WTC11 (cell line): Measurements from ENCODE around the gene CKAP2L. TPM values are rescaled to one million over a fixed set of nuclear protein-coding genes. Genes with fewer than 3 reads are reported as not detected.

Experiments used
- ATAC-seq: fragments of 200-7000 bp; cut with Tn5 transposase; 2 replicates; pipeline ENCODE4 v1.10.0; 2021; ENCODE audit warnings: mild to moderate bottlenecking, moderate library complexity
- Bru-seq: library from RNA; stranded (reverse); fragments of 400-500 nt; gene quantifications from one replicate; lab custom pipeline; 2021; lab: Mats Ljungman, UMichigan
- CTCF ChIA-PET: fragments of 300-600 bp; sonication (Branson Sonifier 250); formaldehyde crosslinking; loops from one replicate; lab custom pipeline; 2021; ENCODE audit warnings: antibody characterized with exemption; lab: Charles Lee
- POLR2A ChIA-PET: fragments of 350-600 bp; sonication (Branson Sonifier 250); formaldehyde crosslinking; loops from one replicate; lab custom pipeline; 2021; ENCODE audit warnings: antibody characterized with exemption; lab: Charles Lee
- DNase-seq: peaks from one replicate; pipeline ENCODE4 v3.0.0; 2021; ENCODE audit warnings: low spot score
- H3K27ac Mint-ChIP-seq: 2 replicates; pipeline ENCODE4 v1.8.0; 2021; ENCODE audit warnings: mixed read lengths
- H3K27me3 Mint-ChIP-seq: 2 replicates; pipeline ENCODE4 v1.8.0; 2021; ENCODE audit warnings: low read depth, mild to moderate bottlenecking, moderate library complexity, mixed read lengths
- H3K36me3 Mint-ChIP-seq: 2 replicates; pipeline ENCODE4 v1.8.0; 2021; ENCODE audit warnings: mixed read lengths
- H3K4me1 Mint-ChIP-seq: 2 replicates; pipeline ENCODE4 v1.8.0; 2022; ENCODE audit warnings: mixed read lengths
- H3K4me3 Mint-ChIP-seq: 2 replicates; pipeline ENCODE4 v1.8.0; 2021; ENCODE audit warnings: mild to moderate bottlenecking, moderate library complexity, mixed read lengths
- H3K9me3 Mint-ChIP-seq: 2 replicates; pipeline ENCODE4 v1.8.0; 2021; ENCODE audit warnings: mixed read lengths
- CBFB ChIP-seq: sonication (generic); formaldehyde crosslinking; IDR thresholded peaks from 2 replicates; pipeline ENCODE4 v1.8.1; 2022; ENCODE audit warnings: mild to moderate bottlenecking, low read depth, missing genetic modification reagents
- CREM ChIP-seq: sonication (generic); formaldehyde crosslinking; IDR thresholded peaks from 2 replicates; pipeline ENCODE4 v1.8.1; 2022; ENCODE audit warnings: mild to moderate bottlenecking, missing genetic modification reagents, moderate library complexity
- ETV6 ChIP-seq: sonication (generic); formaldehyde crosslinking; IDR thresholded peaks from 2 replicates; pipeline ENCODE4 v1.8.1; 2022; ENCODE audit warnings: mild to moderate bottlenecking, missing genetic modification reagents
- FOXJ3 ChIP-seq: sonication (generic); formaldehyde crosslinking; IDR thresholded peaks from 2 replicates; pipeline ENCODE4 v1.9.0; 2021; ENCODE audit warnings: missing genetic modification reagents, mild to moderate bottlenecking, borderline replicate concordance
- GABPB1 ChIP-seq: sonication (generic); formaldehyde crosslinking; IDR thresholded peaks from 2 replicates; pipeline ENCODE4 v1.8.1; 2023; ENCODE audit warnings: mild to moderate bottlenecking, missing genetic modification reagents
- JUN ChIP-seq: sonication (generic); formaldehyde crosslinking; IDR thresholded peaks from 2 replicates; pipeline ENCODE4 v1.8.0; 2023; ENCODE audit warnings: mild to moderate bottlenecking, missing genetic modification reagents
- MYBL2 ChIP-seq: sonication (generic); formaldehyde crosslinking; IDR thresholded peaks from 2 replicates; pipeline ENCODE4 v1.8.1; 2023; ENCODE audit warnings: mild to moderate bottlenecking, moderate library complexity, missing genetic modification reagents
- NFE2L1 ChIP-seq: sonication (generic); formaldehyde crosslinking; IDR thresholded peaks from 2 replicates; pipeline ENCODE4 v1.8.1; 2023; ENCODE audit warnings: missing genetic modification reagents
- NFYB ChIP-seq: sonication (generic); formaldehyde crosslinking; conservative IDR thresholded peaks from 2 replicates; pipeline ENCODE4 v1.8.0; 2022; ENCODE audit warnings: low read depth, missing genetic modification reagents
- SP1 ChIP-seq: sonication (generic); formaldehyde crosslinking; conservative IDR thresholded peaks from 2 replicates; pipeline ENCODE4 v1.8.1; 2022; ENCODE audit warnings: missing genetic modification reagents
- TCF7 ChIP-seq: sonication (generic); formaldehyde crosslinking; IDR thresholded peaks from 2 replicates; pipeline ENCODE4 v1.8.0; 2022; ENCODE audit warnings: mild to moderate bottlenecking, low read depth, missing genetic modification reagents, moderate library complexity
- ZNF232 ChIP-seq: sonication (generic); formaldehyde crosslinking; IDR thresholded peaks from 2 replicates; pipeline ENCODE4 v1.8.0; 2022; ENCODE audit warnings: mild to moderate bottlenecking, missing genetic modification reagents
- ZNF423 ChIP-seq: fragments of 250-450 bp; sonication (Bioruptor Pico); IDR thresholded peaks from 2 replicates; pipeline ENCODE4 v2.1.2; 2022; ENCODE audit warnings: mild to moderate bottlenecking, moderate library complexity
- long read RNA-seq, 3 experiments: library from RNA in 1 of 3; library from capped mRNA in 1 of 3; library from polyadenylated mRNA in 1 of 3; unstranded in 2 of 3; stranded (forward) in 1 of 3; transcript quantifications; one replicate each; pipeline ENCODE4 v2.0.0, GENCODE V29; 2021
- total RNA-seq: library from RNA; stranded (reverse); gene quantifications from 3 replicates; pipeline ENCODE4 v1.2.3, GENCODE V29; 2021
- TF ChIP-seq, protein P1 (sequence below): sonication (generic); formaldehyde crosslinking; IDR thresholded peaks from 2 replicates; pipeline ENCODE4 v1.8.1; 2023; ENCODE audit warnings: mild to moderate bottlenecking, missing genetic modification reagents
- TF ChIP-seq, protein P2 (sequence below): sonication (generic); formaldehyde crosslinking; IDR thresholded peaks from 2 replicates; pipeline ENCODE4 v1.8.1; 2022; ENCODE audit warnings: mild to moderate bottlenecking, missing genetic modification reagents, moderate library complexity, borderline replicate concordance
- TF ChIP-seq, protein P3 (sequence below): sonication (generic); formaldehyde crosslinking; IDR thresholded peaks from 2 replicates; pipeline ENCODE4 v1.8.1; 2023; ENCODE audit warnings: mild to moderate bottlenecking, moderate library complexity, missing genetic modification reagents
- TF ChIP-seq, protein P4 (sequence below): sonication (generic); formaldehyde crosslinking; IDR thresholded peaks from 2 replicates; pipeline ENCODE4 v1.8.0; 2023; ENCODE audit warnings: mild to moderate bottlenecking, missing genetic modification reagents
- TF ChIP-seq, protein P5 (sequence below): sonication (generic); formaldehyde crosslinking; IDR thresholded peaks from 2 replicates; pipeline ENCODE4 v1.8.1; 2023; ENCODE audit warnings: mild to moderate bottlenecking, missing genetic modification reagents, moderate library complexity
- TF ChIP-seq, protein P6 (sequence below): sonication (generic); formaldehyde crosslinking; IDR thresholded peaks from 2 replicates; pipeline ENCODE4 v1.8.1; 2023; ENCODE audit warnings: mild to moderate bottlenecking, missing genetic modification reagents
- TF ChIP-seq, protein P7 (sequence below): sonication (generic); formaldehyde crosslinking; IDR thresholded peaks from 2 replicates; pipeline ENCODE4 v1.8.0; 2023; ENCODE audit warnings: missing genetic modification reagents

The CKAP2L gene, protein sequence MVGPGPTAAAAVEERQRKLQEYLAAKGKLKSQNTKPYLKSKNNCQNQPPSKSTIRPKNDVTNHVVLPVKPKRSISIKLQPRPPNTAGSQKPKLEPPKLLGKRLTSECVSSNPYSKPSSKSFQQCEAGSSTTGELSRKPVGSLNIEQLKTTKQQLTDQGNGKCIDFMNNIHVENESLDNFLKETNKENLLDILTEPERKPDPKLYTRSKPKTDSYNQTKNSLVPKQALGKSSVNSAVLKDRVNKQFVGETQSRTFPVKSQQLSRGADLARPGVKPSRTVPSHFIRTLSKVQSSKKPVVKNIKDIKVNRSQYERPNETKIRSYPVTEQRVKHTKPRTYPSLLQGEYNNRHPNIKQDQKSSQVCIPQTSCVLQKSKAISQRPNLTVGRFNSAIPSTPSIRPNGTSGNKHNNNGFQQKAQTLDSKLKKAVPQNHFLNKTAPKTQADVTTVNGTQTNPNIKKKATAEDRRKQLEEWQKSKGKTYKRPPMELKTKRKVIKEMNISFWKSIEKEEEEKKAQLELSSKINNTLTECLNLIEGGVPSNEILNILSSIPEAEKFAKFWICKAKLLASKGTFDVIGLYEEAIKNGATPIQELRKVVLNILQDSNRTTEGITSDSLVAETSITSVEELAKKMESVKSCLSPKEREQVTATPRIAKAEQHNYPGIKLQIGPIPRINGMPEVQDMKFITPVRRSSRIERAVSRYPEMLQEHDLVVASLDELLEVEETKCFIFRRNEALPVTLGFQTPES
- total RNA-seq (17.7 to 25.6 TPM (median 17.9 TPM) in 3 replicates), Bru-seq, nascent RNA (percentile 76 among the genes with signal in this experiment)
- long read RNA-seq, experiment 1, full-length matches to known transcripts, result 35 of 50 reads
- long read RNA-seq, experiment 1, partial matches to known transcripts, result 10 of 50 reads
- long read RNA-seq, experiment 1, other reads (novel, unspliced or antisense), result 5 of 50 reads
- long read RNA-seq, experiment 2, full-length matches to known transcripts, result 11 of 25 reads
- long read RNA-seq, experiment 2, partial matches to known transcripts, result 6 of 25 reads
- long read RNA-seq, experiment 2, other reads (novel, unspliced or antisense), result 8 of 25 reads
- long read RNA-seq, experiment 3, full-length matches to known transcripts, result 1 of 7 reads
- long read RNA-seq, experiment 3, partial matches to known transcripts, result 2 of 7 reads
- long read RNA-seq, experiment 3, other reads (novel, unspliced or antisense), result 4 of 7 reads

DNA sequence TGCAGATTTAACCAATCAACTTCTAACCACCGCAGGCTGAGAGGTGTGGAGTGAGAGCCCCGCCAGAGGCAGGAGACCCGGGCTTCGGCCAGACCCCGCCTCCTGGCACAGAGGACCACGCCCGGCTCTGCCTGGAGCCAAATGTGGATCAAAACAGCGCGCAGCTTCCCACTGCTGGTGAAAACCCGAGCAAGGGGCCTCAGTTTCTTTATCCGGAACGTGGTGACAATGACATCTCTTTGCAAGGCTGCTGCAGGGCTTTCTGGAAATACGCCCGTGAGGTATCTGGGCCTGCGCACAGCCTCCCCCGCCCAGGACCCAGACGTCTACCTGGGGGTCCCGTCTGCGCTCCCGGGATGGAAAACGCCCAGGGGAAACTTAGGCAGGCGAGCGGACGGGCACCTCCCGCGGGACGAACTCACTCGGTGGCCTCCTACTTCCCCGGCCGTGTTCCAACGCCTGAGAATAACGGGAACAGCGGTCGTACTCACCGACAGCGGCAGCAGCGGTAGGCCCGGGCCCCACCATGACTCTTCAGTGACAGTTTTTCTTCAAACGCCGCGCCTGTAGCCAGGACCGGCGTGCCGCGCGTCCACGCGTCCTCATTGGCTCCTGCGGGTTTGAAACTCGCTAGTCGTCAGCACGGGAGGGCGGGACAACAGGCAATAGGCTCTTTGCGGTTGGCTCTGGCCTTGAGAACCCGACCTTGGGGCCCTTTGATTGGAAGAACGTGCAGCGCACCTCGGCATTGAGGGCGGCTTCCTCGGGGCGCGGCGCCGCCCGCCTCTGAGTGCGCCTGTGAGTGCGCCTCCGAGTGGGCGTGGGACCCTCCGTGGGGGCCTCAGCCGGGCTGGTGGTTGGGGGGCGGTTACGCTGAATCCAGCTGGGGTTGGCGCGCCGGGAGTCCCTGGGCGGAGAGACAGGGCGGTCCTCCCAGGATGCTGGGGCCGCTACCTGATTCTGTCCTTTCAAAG is at the start of gene CKAP2L:
Gene CKAP2L, minus strand, starts transcription at position 539 of the 974 bp plus-strand sequence. Its CDS starts 11 bp downstream, at position 528.
- peak within 1 kb of the TSS; percentile 82 for H3K27ac Mint-ChIP-seq
- POLR2A ChIA-PET, result no interaction called here
- peak within 1 kb of the TSS; percentile 97 for H3K4me3 Mint-ChIP-seq
- H3K4me1 Mint-ChIP-seq, result peaks cover 23% of the 10 kb centered on the region
- H3K36me3 Mint-ChIP-seq, result peaks cover 19% of the 10 kb centered on the region
- DNase-seq (peak; percentile 95), ATAC-seq (peak; percentile 97)
- H3K9me3 Mint-ChIP-seq, result no peaks in the 10 kb centered on the region
- CTCF ChIA-PET, result interaction anchor here (0.6 to 3.3 kb wide), 3 partner anchors 15 to 177 kb away, joined by 4 to 21 read pairs (median 17); no protein-coding TSS in a partner anchor
- H3K27me3 Mint-ChIP-seq, result no peaks in the 10 kb centered on the region
- TF ChIP-seq, protein P1, sequence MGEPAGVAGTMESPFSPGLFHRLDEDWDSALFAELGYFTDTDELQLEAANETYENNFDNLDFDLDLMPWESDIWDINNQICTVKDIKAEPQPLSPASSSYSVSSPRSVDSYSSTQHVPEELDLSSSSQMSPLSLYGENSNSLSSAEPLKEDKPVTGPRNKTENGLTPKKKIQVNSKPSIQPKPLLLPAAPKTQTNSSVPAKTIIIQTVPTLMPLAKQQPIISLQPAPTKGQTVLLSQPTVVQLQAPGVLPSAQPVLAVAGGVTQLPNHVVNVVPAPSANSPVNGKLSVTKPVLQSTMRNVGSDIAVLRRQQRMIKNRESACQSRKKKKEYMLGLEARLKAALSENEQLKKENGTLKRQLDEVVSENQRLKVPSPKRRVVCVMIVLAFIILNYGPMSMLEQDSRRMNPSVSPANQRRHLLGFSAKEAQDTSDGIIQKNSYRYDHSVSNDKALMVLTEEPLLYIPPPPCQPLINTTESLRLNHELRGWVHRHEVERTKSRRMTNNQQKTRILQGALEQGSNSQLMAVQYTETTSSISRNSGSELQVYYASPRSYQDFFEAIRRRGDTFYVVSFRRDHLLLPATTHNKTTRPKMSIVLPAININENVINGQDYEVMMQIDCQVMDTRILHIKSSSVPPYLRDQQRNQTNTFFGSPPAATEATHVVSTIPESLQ (CRISPR knock-in tag), result no peak
- TF ChIP-seq NFE2L1 (CRISPR knock-in tag), result peak; percentile 64; the same call in 1 of the 2 replicates
- peak; percentile 69; the same call in 1 of the 2 replicates for TF ChIP-seq ETV6 (CRISPR knock-in tag)
- TF ChIP-seq FOXJ3 (CRISPR knock-in tag), result no peak
- TF ChIP-seq NFYB (CRISPR knock-in tag), result peak; percentile 89
- TF ChIP-seq, protein P2, sequence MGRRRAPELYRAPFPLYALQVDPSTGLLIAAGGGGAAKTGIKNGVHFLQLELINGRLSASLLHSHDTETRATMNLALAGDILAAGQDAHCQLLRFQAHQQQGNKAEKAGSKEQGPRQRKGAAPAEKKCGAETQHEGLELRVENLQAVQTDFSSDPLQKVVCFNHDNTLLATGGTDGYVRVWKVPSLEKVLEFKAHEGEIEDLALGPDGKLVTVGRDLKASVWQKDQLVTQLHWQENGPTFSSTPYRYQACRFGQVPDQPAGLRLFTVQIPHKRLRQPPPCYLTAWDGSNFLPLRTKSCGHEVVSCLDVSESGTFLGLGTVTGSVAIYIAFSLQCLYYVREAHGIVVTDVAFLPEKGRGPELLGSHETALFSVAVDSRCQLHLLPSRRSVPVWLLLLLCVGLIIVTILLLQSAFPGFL (CRISPR knock-in tag), result peak; percentile 94; the same call in 1 of the 2 replicates
- peak; percentile 100 for TF ChIP-seq MYBL2 (CRISPR knock-in tag)
- TF ChIP-seq TCF7 (CRISPR knock-in tag), result no peak
- TF ChIP-seq CBFB (CRISPR knock-in tag), result no peak
- TF ChIP-seq CREM, result peak; percentile 45; the same call in 1 of the 2 replicates
- TF ChIP-seq, protein P3, sequence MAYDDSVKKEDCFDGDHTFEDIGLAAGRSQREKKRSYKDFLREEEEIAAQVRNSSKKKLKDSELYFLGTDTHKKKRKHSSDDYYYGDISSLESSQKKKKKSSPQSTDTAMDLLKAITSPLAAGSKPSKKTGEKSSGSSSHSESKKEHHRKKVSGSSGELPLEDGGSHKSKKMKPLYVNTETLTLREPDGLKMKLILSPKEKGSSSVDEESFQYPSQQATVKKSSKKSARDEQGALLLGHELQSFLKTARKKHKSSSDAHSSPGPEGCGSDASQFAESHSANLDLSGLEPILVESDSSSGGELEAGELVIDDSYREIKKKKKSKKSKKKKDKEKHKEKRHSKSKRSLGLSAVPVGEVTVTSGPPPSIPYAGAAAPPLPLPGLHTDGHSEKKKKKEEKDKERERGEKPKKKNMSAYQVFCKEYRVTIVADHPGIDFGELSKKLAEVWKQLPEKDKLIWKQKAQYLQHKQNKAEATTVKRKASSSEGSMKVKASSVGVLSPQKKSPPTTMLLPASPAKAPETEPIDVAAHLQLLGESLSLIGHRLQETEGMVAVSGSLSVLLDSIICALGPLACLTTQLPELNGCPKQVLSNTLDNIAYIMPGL, result peak; percentile 50; the same call in 1 of the 2 replicates
- TF ChIP-seq, protein P4, sequence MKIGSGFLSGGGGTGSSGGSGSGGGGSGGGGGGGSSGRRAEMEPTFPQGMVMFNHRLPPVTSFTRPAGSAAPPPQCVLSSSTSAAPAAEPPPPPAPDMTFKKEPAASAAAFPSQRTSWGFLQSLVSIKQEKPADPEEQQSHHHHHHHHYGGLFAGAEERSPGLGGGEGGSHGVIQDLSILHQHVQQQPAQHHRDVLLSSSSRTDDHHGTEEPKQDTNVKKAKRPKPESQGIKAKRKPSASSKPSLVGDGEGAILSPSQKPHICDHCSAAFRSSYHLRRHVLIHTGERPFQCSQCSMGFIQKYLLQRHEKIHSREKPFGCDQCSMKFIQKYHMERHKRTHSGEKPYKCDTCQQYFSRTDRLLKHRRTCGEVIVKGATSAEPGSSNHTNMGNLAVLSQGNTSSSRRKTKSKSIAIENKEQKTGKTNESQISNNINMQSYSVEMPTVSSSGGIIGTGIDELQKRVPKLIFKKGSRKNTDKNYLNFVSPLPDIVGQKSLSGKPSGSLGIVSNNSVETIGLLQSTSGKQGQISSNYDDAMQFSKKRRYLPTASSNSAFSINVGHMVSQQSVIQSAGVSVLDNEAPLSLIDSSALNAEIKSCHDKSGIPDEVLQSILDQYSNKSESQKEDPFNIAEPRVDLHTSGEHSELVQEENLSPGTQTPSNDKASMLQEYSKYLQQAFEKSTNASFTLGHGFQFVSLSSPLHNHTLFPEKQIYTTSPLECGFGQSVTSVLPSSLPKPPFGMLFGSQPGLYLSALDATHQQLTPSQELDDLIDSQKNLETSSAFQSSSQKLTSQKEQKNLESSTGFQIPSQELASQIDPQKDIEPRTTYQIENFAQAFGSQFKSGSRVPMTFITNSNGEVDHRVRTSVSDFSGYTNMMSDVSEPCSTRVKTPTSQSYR, result 0 out of 2 replicates have a peak, but pooled peaks have one; percentile 44
- no peak for TF ChIP-seq JUN (CRISPR knock-in tag)
- TF ChIP-seq GABPB1 (CRISPR knock-in tag), result peak; percentile 94
- TF ChIP-seq ZNF232 (CRISPR knock-in tag), result peak; percentile 45; the same call in 1 of the 2 replicates
- TF ChIP-seq, protein P5, sequence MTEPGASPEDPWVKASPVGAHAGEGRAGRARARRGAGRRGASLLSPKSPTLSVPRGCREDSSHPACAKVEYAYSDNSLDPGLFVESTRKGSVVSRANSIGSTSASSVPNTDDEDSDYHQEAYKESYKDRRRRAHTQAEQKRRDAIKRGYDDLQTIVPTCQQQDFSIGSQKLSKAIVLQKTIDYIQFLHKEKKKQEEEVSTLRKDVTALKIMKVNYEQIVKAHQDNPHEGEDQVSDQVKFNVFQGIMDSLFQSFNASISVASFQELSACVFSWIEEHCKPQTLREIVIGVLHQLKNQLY, result no peak
- TF ChIP-seq, protein P6, sequence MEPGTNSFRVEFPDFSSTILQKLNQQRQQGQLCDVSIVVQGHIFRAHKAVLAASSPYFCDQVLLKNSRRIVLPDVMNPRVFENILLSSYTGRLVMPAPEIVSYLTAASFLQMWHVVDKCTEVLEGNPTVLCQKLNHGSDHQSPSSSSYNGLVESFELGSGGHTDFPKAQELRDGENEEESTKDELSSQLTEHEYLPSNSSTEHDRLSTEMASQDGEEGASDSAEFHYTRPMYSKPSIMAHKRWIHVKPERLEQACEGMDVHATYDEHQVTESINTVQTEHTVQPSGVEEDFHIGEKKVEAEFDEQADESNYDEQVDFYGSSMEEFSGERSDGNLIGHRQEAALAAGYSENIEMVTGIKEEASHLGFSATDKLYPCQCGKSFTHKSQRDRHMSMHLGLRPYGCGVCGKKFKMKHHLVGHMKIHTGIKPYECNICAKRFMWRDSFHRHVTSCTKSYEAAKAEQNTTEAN, result no peak
- peak; percentile 81 for TF ChIP-seq SP1 (CRISPR knock-in tag)
- TF ChIP-seq ZNF423 (CRISPR knock-in tag), result peak; percentile 64; the same call in 1 of the 2 replicates
- TF ChIP-seq, protein P7, sequence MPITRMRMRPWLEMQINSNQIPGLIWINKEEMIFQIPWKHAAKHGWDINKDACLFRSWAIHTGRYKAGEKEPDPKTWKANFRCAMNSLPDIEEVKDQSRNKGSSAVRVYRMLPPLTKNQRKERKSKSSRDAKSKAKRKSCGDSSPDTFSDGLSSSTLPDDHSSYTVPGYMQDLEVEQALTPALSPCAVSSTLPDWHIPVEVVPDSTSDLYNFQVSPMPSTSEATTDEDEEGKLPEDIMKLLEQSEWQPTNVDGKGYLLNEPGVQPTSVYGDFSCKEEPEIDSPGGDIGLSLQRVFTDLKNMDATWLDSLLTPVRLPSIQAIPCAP, result no peak
